Gastroesophageal sphincter (tissue), 3 donors: ENCODE data around the gene NBAS.

Source experiments
- EP300 ChIP-seq: sonication (generic); formaldehyde crosslinking; IDR thresholded peaks from one replicate; pipeline ENCODE4 v1.6.1; 2017; ENCODE audit warnings: antibody characterized with exemption, mild to moderate bottlenecking
- POLR2A ChIP-seq, 2 donors: fragments of 450-650 bp; IDR thresholded peaks; one replicate each; pipeline ENCODE4 v1.6.1; 2017; ENCODE audit warnings: antibody characterized with exemption in 2 of 2, mild to moderate bottlenecking in 2 of 2, moderate library complexity in 1 of 2
- TF ChIP-seq, protein P1 (sequence below), 4 experiments: fragments of 200-600 bp in 2 of 4; fragments of 450-650 bp in 2 of 4; sonication (generic) in 1 of 4; IDR thresholded peaks; one replicate each; pipeline ENCODE4 v1.5.1; 2017 to 2019; ENCODE audit warnings: antibody characterized with exemption in 4 of 4, mild to moderate bottlenecking in 2 of 4, moderate library complexity in 2 of 4

DNA sequence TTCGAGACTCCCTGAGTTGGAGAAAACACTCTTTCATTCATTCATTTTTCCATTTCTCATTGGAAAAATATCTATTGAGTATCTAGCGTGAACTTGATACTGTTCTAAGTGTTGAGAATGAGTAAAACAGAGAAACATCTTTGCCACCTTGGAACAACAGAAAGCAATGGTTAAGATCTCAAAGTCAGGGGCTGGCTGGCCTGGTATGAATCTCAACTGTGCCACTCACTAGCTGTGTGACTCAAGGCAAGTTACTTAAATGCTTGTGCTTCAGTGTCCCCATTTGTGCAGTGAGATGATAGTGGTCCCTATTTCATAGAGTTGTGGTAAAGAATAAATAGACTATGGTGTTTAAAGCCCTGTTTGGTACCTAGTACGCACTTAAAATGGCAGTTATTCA, 415.2 kb downstream of the NBAS start:
- no peak for TF ChIP-seq POLR2A (IDR thresholded peaks at IDR 0.05)
- TF ChIP-seq, protein P1, sequence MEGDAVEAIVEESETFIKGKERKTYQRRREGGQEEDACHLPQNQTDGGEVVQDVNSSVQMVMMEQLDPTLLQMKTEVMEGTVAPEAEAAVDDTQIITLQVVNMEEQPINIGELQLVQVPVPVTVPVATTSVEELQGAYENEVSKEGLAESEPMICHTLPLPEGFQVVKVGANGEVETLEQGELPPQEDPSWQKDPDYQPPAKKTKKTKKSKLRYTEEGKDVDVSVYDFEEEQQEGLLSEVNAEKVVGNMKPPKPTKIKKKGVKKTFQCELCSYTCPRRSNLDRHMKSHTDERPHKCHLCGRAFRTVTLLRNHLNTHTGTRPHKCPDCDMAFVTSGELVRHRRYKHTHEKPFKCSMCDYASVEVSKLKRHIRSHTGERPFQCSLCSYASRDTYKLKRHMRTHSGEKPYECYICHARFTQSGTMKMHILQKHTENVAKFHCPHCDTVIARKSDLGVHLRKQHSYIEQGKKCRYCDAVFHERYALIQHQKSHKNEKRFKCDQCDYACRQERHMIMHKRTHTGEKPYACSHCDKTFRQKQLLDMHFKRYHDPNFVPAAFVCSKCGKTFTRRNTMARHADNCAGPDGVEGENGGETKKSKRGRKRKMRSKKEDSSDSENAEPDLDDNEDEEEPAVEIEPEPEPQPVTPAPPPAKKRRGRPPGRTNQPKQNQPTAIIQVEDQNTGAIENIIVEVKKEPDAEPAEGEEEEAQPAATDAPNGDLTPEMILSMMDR (IDR thresholded peaks at IDR 0.05): no peak
- no peak for TF ChIP-seq EP300
